Measurements from ENCODE around the gene KRTAP12-4.
A peak's percentile ranks its signal among the peaks of the same experiment; 100 is the strongest.
"Not testable (repeated sequence)": the region's sequence is repeated elsewhere in the genome, so short reads cannot be mapped to it uniquely, and the experiment has no call there.

KRTAP12-4 gene

GRCh38 chr21:44681861-44682579 lies 27.6 kb upstream of the KRTAP12-4 start, which contains the start of gene KRTAP12-1:
Gene KRTAP12-1, minus strand, starts transcription at chr21:44682163. Its CDS starts 40 bp downstream, at chr21:44682123.
- H3K27ac Mint-ChIP-seq, result no peak within 1 kb of the TSS
- no peak within 1 kb of the TSS for H3K4me3 Mint-ChIP-seq
- peaks cover 17% of the 10 kb centered on the region for H3K27me3 Mint-ChIP-seq (ENCODE audit: low read depth)
- H3K36me3 Mint-ChIP-seq (ENCODE audit: low read depth), result no peaks in the 10 kb centered on the region
- peaks cover 8% of the 10 kb centered on the region for H3K4me1 Mint-ChIP-seq (ENCODE audit: low read depth)
- no peak for DNase-seq (ENCODE audit: low spot score)
- no peaks in the 10 kb centered on the region for H3K9me3 Mint-ChIP-seq

- Mint-ChIP-seq H3K4me3 (no peak overlapping the region), H3K36me3 (ENCODE audit: low read depth) (no peaks in the 10 kb centered on the region), H3K9me3 (no peaks in the 10 kb centered on the region), H3K4me1 (ENCODE audit: low read depth) (peaks cover 5% of the 10 kb centered on the region), H3K27ac (no peak overlapping the region), H3K27me3 (ENCODE audit: low read depth) (peaks cover 17% of the 10 kb centered on the region)
- no peak for DNase-seq (ENCODE audit: low spot score)
Observed at GRCh38 chr21:44681152-44681551, 26.7 kb upstream of the KRTAP12-4 start.

- Mint-ChIP-seq H3K4me3 (no peak overlapping the region), H3K27me3 (ENCODE audit: low read depth) (peaks cover 20% of the 10 kb centered on the region), H3K9me3 (peaks cover 14% of the 10 kb centered on the region), H3K27ac (no peak overlapping the region), H3K36me3 (ENCODE audit: low read depth) (no peaks in the 10 kb centered on the region), H3K4me1 (ENCODE audit: low read depth) (no peaks in the 10 kb centered on the region)
- no peak for DNase-seq (ENCODE audit: low spot score)
Observed at GRCh38 chr21:44677881-44678280, 23.4 kb upstream of the KRTAP12-4 start.

- Mint-ChIP-seq H3K9me3 (peaks cover 44% of the 10 kb centered on the region), H3K36me3 (ENCODE audit: low read depth) (no peaks in the 10 kb centered on the region), H3K4me3 (no peak overlapping the region), H3K4me1 (ENCODE audit: low read depth) (no peaks in the 10 kb centered on the region), H3K27ac (no peak overlapping the region), H3K27me3 (ENCODE audit: low read depth) (peaks cover 21% of the 10 kb centered on the region)
- DNase-seq (ENCODE audit: low spot score), result no peak
Observed at GRCh38 chr21:44671911-44672310, 17.5 kb upstream of the KRTAP12-4 start.

- peaks cover 42% of the 10 kb centered on the region for H3K9me3 Mint-ChIP-seq
- DNase-seq (ENCODE audit: low spot score), result no peak
- no peak overlapping the region for H3K27ac Mint-ChIP-seq
- H3K36me3 Mint-ChIP-seq (ENCODE audit: low read depth), result no peaks in the 10 kb centered on the region
- H3K27me3 Mint-ChIP-seq (ENCODE audit: low read depth), result peaks cover 23% of the 10 kb centered on the region
- no peak overlapping the region for H3K4me3 Mint-ChIP-seq
- H3K4me1 Mint-ChIP-seq (ENCODE audit: low read depth), result no peaks in the 10 kb centered on the region
Observed at GRCh38 chr21:44670642-44671432, 16.4 kb upstream of the KRTAP12-4 start.

- no peak overlapping the region for H3K27ac Mint-ChIP-seq
- peaks cover 31% of the 10 kb centered on the region for H3K27me3 Mint-ChIP-seq (ENCODE audit: low read depth)
- H3K9me3 Mint-ChIP-seq, result peaks cover 27% of the 10 kb centered on the region
- no peak overlapping the region for H3K4me3 Mint-ChIP-seq
- no peak for DNase-seq (ENCODE audit: low spot score)
- no peaks in the 10 kb centered on the region for H3K36me3 Mint-ChIP-seq (ENCODE audit: low read depth)
- H3K4me1 Mint-ChIP-seq (ENCODE audit: low read depth), result no peaks in the 10 kb centered on the region
Observed at GRCh38 chr21:44667612-44668011, 13.2 kb upstream of the KRTAP12-4 start.

GRCh38 chr21:44666401-44667320 lies 12.2 kb upstream of the KRTAP12-4 start, which contains the start of gene KRTAP12-2:
Gene KRTAP12-2, minus strand, starts transcription at chr21:44666927. Its CDS starts 41 bp downstream, at chr21:44666886.
- H3K9me3 Mint-ChIP-seq, result peaks cover 22% of the 10 kb centered on the region
- no peak for DNase-seq (ENCODE audit: low spot score)
- peaks cover 34% of the 10 kb centered on the region for H3K27me3 Mint-ChIP-seq (ENCODE audit: low read depth)
- H3K4me3 Mint-ChIP-seq, result no peak within 1 kb of the TSS
- no peak within 1 kb of the TSS for H3K27ac Mint-ChIP-seq
- H3K4me1 Mint-ChIP-seq (ENCODE audit: low read depth), result no peaks in the 10 kb centered on the region
- no peaks in the 10 kb centered on the region for H3K36me3 Mint-ChIP-seq (ENCODE audit: low read depth)

GRCh38 chr21:44664691-44665090 lies 10.2 kb upstream of the KRTAP12-4 start:
- Mint-ChIP-seq H3K27ac (no peak overlapping the region), H3K36me3 (ENCODE audit: low read depth) (no peaks in the 10 kb centered on the region), H3K27me3 (ENCODE audit: low read depth) (peaks cover 40% of the 10 kb centered on the region), H3K9me3 (peaks cover 10% of the 10 kb centered on the region), H3K4me1 (ENCODE audit: low read depth) (peaks cover 2% of the 10 kb centered on the region), H3K4me3 (no peak overlapping the region)
- DNase-seq (ENCODE audit: low spot score), result no peak

- Mint-ChIP-seq H3K4me1 (ENCODE audit: low read depth) (peaks cover 33% of the 10 kb centered on the region), H3K27me3 (ENCODE audit: low read depth) (peaks cover 30% of the 10 kb centered on the region), H3K36me3 (ENCODE audit: low read depth) (peaks cover 21% of the 10 kb centered on the region), H3K9me3 (peaks cover 30% of the 10 kb centered on the region)
- not testable (repeated sequence) for DNase-seq (ENCODE audit: low spot score); H3K4me3 Mint-ChIP-seq; H3K27ac Mint-ChIP-seq
Observed at GRCh38 chr21:44661567-44661966, 7.1 kb upstream of the KRTAP12-4 start.

- Mint-ChIP-seq H3K9me3 (peaks cover 36% of the 10 kb centered on the region), H3K4me1 (ENCODE audit: low read depth) (peaks cover 39% of the 10 kb centered on the region), H3K27ac (peak overlapping the region; percentile 93), H3K27me3 (ENCODE audit: low read depth) (peaks cover 21% of the 10 kb centered on the region), H3K4me3 (peak overlapping the region; percentile 54), H3K36me3 (ENCODE audit: low read depth) (peaks cover 31% of the 10 kb centered on the region)
- DNase-seq (ENCODE audit: low spot score), result no peak
Observed at GRCh38 chr21:44658913-44659595, 4.6 kb upstream of the KRTAP12-4 start.

- Mint-ChIP-seq H3K4me1 (ENCODE audit: low read depth) (peaks cover 45% of the 10 kb centered on the region), H3K27ac (peak overlapping the region; percentile 93), H3K9me3 (peaks cover 36% of the 10 kb centered on the region), H3K27me3 (ENCODE audit: low read depth) (peaks cover 16% of the 10 kb centered on the region), H3K36me3 (ENCODE audit: low read depth) (peaks cover 36% of the 10 kb centered on the region), H3K4me3 (peak overlapping the region; percentile 54)
- no peak for DNase-seq (ENCODE audit: low spot score)
Observed at GRCh38 chr21:44658541-44658910, 4.1 kb upstream of the KRTAP12-4 start.

GRCh38 chr21:44657635-44658540 lies 3.4 kb upstream of the KRTAP12-4 start, which contains the start of gene KRTAP12-3:
Gene KRTAP12-3, plus strand, starts transcription at chr21:44657932. Its CDS starts 48 bp downstream, at chr21:44657980.
- DNase-seq (ENCODE audit: low spot score), result peak; percentile 14

More at GRCh38 chr21:44657635-44658540, 3.4 kb upstream of the KRTAP12-4 start, which contains the start of gene KRTAP12-3:
- H3K4me1 Mint-ChIP-seq (ENCODE audit: low read depth), result peaks cover 46% of the 10 kb centered on the region
- peaks cover 13% of the 10 kb centered on the region for H3K27me3 Mint-ChIP-seq (ENCODE audit: low read depth)
- H3K9me3 Mint-ChIP-seq, result peaks cover 36% of the 10 kb centered on the region
- peak within 1 kb of the TSS; percentile 93 for H3K27ac Mint-ChIP-seq
- H3K36me3 Mint-ChIP-seq (ENCODE audit: low read depth), result peaks cover 37% of the 10 kb centered on the region
- H3K4me3 Mint-ChIP-seq, result peak within 1 kb of the TSS; percentile 70

Data from T-helper 2 cell treated with Interferon-gamma antibody and Interleukin-4, amounts not matched to agents 5 μg/mL and 100 μg/mL, for 36 hours (primary cell).